CD4-positive, CD25-positive, alpha-beta regulatory T cell (primary cell): ENCODE results near the gene GSTK1. TPM values are rescaled to one million over a fixed set of nuclear protein-coding genes. Genes with fewer than 3 reads are reported as not detected.

Experiments
- ATAC-seq, 2 donors: fragments of 150-1000 bp; cut with Tn5 transposase; one replicate each; pipeline ENCODE4 v1.10.0; 2021; ENCODE audit warnings: low read depth in 2 of 2, moderate number of reproducible peaks in 2 of 2, moderate library complexity in 1 of 2
- DNase-seq, 3 donors: peaks; one replicate each; pipeline versions ENCODE4 v3.0.0 to v3.0.0-alpha.2; 2012 to 2022; ENCODE audit warnings: mixed read lengths in 1 of 3
- H3K27ac ChIP-seq: one replicate; pipeline ENCODE4 v1.7.0; 2013; ENCODE audit warnings: mild to moderate bottlenecking, low read length; ENCODE audit not compliant: insufficient read depth, poor library complexity, severe bottlenecking
- H3K27me3 ChIP-seq: one replicate; pipeline ENCODE4 v1.7.0; 2013; ENCODE audit warnings: low read length; ENCODE audit not compliant: control insufficient read depth, insufficient read depth
- H3K36me3 ChIP-seq: one replicate; pipeline ENCODE4 v1.7.0; 2013; ENCODE audit warnings: mild to moderate bottlenecking, low read length, moderate library complexity; ENCODE audit not compliant: control insufficient read depth, insufficient read depth
- H3K4me1 ChIP-seq: 2 replicates; pipeline ENCODE4 v1.7.0; 2013; ENCODE audit warnings: mild to moderate bottlenecking, low read length; ENCODE audit not compliant: insufficient read depth, control insufficient read depth, poor library complexity, severe bottlenecking
- H3K4me3 ChIP-seq: one replicate; pipeline ENCODE4 v1.7.0; 2013; ENCODE audit warnings: low read depth, mild to moderate bottlenecking, low read length, moderate library complexity
- H3K9me3 ChIP-seq, 2 experiments: 1 replicate in 1 of 2; 2 replicates in 1 of 2; pipeline ENCODE4 v1.7.0; 2013; ENCODE audit warnings: low read length in 2 of 2, mild to moderate bottlenecking in 1 of 2, moderate library complexity in 1 of 2; ENCODE audit not compliant: control insufficient read depth in 2 of 2
- H3K27ac Mint-ChIP-seq, 3 donors: one replicate each; pipeline ENCODE4 v1.8.0; 2020 to 2022; ENCODE audit warnings: mild to moderate bottlenecking in 3 of 3, mixed read lengths in 3 of 3, moderate library complexity in 2 of 3
- H3K27me3 Mint-ChIP-seq: one replicate; pipeline ENCODE4 v1.8.0; 2022; ENCODE audit warnings: mild to moderate bottlenecking, mixed read lengths
- H3K36me3 Mint-ChIP-seq: one replicate; pipeline ENCODE4 v1.8.0; 2020; ENCODE audit warnings: mixed read lengths
- H3K4me1 Mint-ChIP-seq, 4 donors: one replicate each; pipeline ENCODE4 v1.8.0; 2020 to 2022; ENCODE audit warnings: mixed read lengths in 4 of 4, mild to moderate bottlenecking in 1 of 4
- H3K4me3 Mint-ChIP-seq, 4 donors: one replicate each; pipeline ENCODE4 v1.8.0; 2020 to 2022; ENCODE audit warnings: mild to moderate bottlenecking in 4 of 4, mixed read lengths in 4 of 4, moderate library complexity in 3 of 4
- H3K9me3 Mint-ChIP-seq, 7 donors: one replicate each; pipeline ENCODE4 v1.8.0; 2020 to 2022; ENCODE audit warnings: mixed read lengths in 7 of 7, mild to moderate bottlenecking in 3 of 7, moderate library complexity in 2 of 7
- polyA plus RNA-seq, 4 donors: library from polyadenylated mRNA; unstranded; fragments of 300-500 nt; fragmentation: Illumina TruSeq; gene quantifications; one replicate each; pipeline ENCODE4 v1.2.3, GENCODE V29; 2021
- total RNA-seq: library from RNA; stranded (reverse); gene quantifications from one replicate; pipeline ENCODE4 v1.2.3, GENCODE V29; 2022

GSTK1 gene
- total and polyA plus RNA-seq, 5 donors from 2014 or later = 475 to 845 (median 697) TPM

DNA sequence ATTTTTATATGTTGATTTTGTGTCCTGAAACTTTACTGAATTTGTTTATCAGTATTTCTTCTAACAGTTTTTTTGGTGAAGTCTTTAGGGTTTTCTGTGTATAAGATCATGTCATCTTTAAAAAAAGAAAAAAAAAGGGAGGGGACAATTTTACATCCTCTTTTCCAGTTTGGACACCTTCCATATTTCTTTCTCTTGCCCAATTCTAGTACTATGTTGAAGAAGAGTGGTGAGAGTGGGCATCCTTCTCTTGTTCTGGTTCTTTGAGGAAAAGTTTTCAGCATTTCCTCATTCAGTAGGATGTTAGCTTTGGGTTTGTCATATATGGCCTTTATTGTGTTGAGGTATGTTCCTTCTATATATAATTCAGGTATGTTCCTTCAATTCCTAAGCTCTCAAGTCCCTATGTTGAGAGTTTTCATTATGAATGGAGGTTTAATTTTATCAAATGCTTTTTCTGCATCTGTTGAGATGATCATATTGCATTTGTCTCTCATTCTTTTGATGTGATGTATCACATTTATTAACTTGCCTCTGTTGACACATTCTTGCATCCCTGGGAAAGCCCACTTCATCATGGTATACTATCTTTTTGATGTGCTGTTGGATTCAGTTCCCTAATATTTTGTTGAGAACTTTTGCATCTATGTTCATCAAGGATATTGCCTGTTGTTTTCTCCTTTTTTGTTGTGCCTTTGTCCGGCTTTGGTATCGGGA lies 29.3 kb upstream of the GSTK1 start:
- peaks cover 0 to 21% (median 7%) of the 10 kb centered on the region in 7 donors for H3K9me3 Mint-ChIP-seq
- ATAC-seq = no peak
- Histone ChIP-seq H3K36me3 (no peaks in the 10 kb centered on the region), H3K27ac (no peak overlapping the region), H3K4me3 (no peak overlapping the region), H3K4me1 (no peaks in the 10 kb centered on the region), H3K9me3 (peaks cover 20% of the 10 kb centered on the region in 2 experiments), H3K27me3 (peaks cover 10% of the 10 kb centered on the region)
- no peaks in the 10 kb centered on the region for H3K4me1 Mint-ChIP-seq
- H3K27ac Mint-ChIP-seq = no peak overlapping the region
- H3K36me3 Mint-ChIP-seq = peaks cover 8% of the 10 kb centered on the region
- peaks cover 58% of the 10 kb centered on the region for H3K27me3 Mint-ChIP-seq
- no peak overlapping the region for H3K4me3 Mint-ChIP-seq
- no peak for DNase-seq

DNA sequence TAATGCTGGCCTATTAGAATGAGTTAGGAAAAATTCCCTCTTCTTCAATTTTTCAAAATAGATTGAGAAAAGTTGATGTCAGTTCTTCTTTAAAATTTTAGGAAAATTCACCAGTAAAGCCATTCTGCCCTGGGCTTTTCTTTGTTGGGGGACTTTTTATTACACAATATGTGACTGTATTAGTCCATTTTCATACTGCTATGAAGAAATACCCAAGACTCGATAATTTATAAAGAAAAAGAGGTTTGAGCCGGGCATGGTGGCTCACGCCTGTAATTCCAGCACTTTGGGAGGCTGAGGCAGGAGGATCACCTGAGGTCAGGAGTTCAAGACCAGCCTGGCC lies 28.7 kb upstream of the GSTK1 start:
- DNase-seq (no peak), ATAC-seq (no peak)
- H3K36me3 ChIP-seq = no peaks in the 10 kb centered on the region
- peaks cover 62% of the 10 kb centered on the region for H3K27me3 Mint-ChIP-seq
- peaks cover 10% of the 10 kb centered on the region for H3K27me3 ChIP-seq
- no peak overlapping the region for H3K4me3 Mint-ChIP-seq
- peaks cover 8% of the 10 kb centered on the region for H3K36me3 Mint-ChIP-seq
- peaks cover 20% of the 10 kb centered on the region in 2 experiments for H3K9me3 ChIP-seq
- H3K9me3 Mint-ChIP-seq = peaks cover 0 to 21% (median 7%) of the 10 kb centered on the region in 7 donors
- H3K4me3 ChIP-seq = no peak overlapping the region
- H3K27ac Mint-ChIP-seq = no peak overlapping the region
- H3K4me1 ChIP-seq = no peaks in the 10 kb centered on the region
- H3K27ac ChIP-seq = no peak overlapping the region
- H3K4me1 Mint-ChIP-seq = no peaks in the 10 kb centered on the region

DNA sequence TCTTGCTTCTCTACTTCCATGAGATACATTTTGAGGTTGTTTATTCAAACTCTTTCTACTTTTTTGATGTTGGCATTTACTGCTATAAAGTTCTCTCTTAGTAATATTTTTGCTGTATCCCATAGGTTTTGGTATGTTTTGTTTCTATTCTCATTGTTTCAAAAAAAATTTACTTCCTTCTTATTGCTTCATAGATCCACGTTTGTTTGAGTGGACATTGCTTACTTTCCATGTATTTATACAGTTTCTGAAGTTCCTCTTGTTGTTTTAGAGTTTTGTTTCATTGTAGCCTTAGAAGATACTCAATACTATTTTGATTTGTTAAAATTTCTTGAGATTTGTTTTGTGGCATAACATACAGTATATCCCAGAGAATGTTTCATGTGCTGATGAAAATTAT lies 27.7 kb upstream of the GSTK1 start:
- H3K4me3 Mint-ChIP-seq = no peak overlapping the region
- Histone ChIP-seq H3K9me3 (peaks cover 20% of the 10 kb centered on the region in 2 experiments), H3K27ac (no peak overlapping the region), H3K27me3 (peaks cover 10% of the 10 kb centered on the region), H3K4me3 (no peak overlapping the region), H3K4me1 (no peaks in the 10 kb centered on the region), H3K36me3 (no peaks in the 10 kb centered on the region)
- DNase-seq (no peak), ATAC-seq (no peak)
- H3K27me3 Mint-ChIP-seq = peaks cover 66% of the 10 kb centered on the region
- peaks cover under 1 to 3% (median 2%) of the 10 kb centered on the region in 4 donors for H3K4me1 Mint-ChIP-seq
- H3K27ac Mint-ChIP-seq = no peak overlapping the region
- peaks cover 0 to 21% (median 7%) of the 10 kb centered on the region in 7 donors for H3K9me3 Mint-ChIP-seq
- H3K36me3 Mint-ChIP-seq = peaks cover 8% of the 10 kb centered on the region

DNA sequence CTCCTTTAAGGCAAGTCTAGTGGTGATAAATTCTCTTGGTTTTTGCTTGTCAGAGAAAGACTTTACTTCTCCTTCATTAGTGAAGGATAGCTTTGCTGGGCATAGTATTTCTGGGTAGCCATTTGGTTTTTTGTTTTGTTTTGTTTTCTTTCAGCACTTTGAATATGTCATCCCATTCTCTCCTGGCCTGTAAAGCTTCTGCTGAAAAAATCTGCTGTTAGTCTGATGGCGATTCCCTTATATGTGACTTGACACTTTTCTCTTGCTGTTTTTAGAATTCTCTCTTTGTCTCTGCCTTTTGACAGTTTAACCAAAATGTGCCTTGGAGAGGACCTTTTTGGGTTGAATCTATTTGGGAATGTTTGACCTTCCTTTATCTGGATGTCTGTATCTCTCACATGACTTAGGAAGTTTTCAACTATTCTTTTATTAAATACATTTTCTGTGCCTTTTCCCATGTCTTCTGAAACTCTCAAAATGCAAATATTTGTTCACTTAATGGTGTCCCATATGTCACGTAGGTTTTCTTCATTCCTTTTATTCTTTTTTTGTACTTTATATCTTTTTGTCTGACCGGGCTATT lies 26.7 kb upstream of the GSTK1 start:
- H3K27me3 ChIP-seq = peaks cover 10% of the 10 kb centered on the region
- no peak overlapping the region for H3K27ac ChIP-seq
- peaks cover 20% of the 10 kb centered on the region in 2 experiments for H3K9me3 ChIP-seq
- Mint-ChIP-seq H3K36me3 (peaks cover 8% of the 10 kb centered on the region), H3K27me3 (peaks cover 68% of the 10 kb centered on the region), H3K4me3 (no peak overlapping the region), H3K4me1 (peaks cover 4 to 8% (median 7%) of the 10 kb centered on the region in 4 donors), H3K27ac (peak overlapping the region in 1 of 3 donors; percentile 33), H3K9me3 (peaks cover 0 to 21% (median 7%) of the 10 kb centered on the region in 7 donors)
- no peak overlapping the region for H3K4me3 ChIP-seq
- no peak for ATAC-seq
- DNase-seq = no peak
- H3K36me3 ChIP-seq = no peaks in the 10 kb centered on the region
- H3K4me1 ChIP-seq = peaks cover 3% of the 10 kb centered on the region

DNA sequence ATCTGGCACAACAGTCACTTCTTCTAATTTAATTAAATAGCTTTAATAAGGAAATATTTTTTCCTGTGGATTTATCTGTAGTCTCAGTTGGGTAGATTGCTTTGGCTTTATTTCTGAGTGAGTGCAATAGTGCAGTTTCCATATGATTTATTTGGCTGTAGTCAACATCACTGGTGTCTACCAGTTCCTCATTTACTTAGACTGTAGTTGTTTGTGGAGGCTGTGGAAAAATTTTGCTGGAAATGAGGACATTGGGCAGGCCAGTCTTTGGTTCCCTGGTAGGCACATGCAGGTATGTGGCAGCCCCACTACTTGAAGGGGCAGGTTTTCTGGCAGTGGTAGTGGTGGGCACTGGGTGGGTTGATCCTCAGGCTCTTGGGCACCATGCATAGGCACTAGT lies 25.9 kb upstream of the GSTK1 start:
- peaks cover 0 to 21% (median 7%) of the 10 kb centered on the region in 7 donors for H3K9me3 Mint-ChIP-seq
- no peak overlapping the region for H3K27ac ChIP-seq
- peaks cover 10% of the 10 kb centered on the region for H3K27me3 ChIP-seq
- no peak overlapping the region for H3K27ac Mint-ChIP-seq
- no peak overlapping the region for H3K4me3 Mint-ChIP-seq
- no peaks in the 10 kb centered on the region for H3K36me3 ChIP-seq
- H3K4me1 Mint-ChIP-seq = peaks cover 7 to 12% (median 8%) of the 10 kb centered on the region in 4 donors
- H3K4me1 ChIP-seq = peaks cover 3% of the 10 kb centered on the region
- H3K27me3 Mint-ChIP-seq = peaks cover 68% of the 10 kb centered on the region
- peaks cover 20% of the 10 kb centered on the region in 2 experiments for H3K9me3 ChIP-seq
- peaks cover 8% of the 10 kb centered on the region for H3K36me3 Mint-ChIP-seq
- DNase-seq = no peak
- ATAC-seq = no peak
- H3K4me3 ChIP-seq = no peak overlapping the region

DNA sequence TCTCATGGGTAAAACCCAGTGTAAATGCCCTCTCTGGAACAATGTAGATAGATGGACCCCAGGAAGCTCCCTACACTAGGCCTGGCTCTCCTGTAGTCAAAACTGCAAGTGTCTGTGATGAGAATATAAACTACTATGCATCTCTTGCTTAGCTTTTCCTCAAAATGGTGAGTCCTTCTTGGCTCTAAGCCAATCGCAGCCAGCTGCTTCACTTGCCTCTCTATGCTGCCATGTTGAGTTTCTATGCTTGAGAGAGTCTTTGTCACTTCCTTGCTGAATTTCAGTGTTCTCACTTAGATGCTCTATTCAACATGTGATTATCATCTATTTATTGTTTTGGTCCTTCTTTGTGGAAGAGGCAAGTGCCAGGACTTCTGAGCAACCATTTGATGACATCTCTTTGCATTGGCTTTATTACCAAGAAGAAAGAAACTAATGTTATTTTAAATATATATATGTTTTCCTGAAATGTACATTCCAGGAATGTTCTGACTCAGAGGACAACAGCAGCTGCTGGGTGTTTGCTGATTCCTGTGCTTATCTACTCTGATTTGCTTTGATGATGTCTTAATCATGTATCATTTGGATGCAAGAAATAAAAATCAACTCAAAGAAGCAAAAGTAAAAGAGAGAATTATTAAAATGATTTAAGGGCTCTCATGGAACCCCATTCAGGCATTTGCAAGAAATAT lies 24.8 kb upstream of the GSTK1 start:
- Mint-ChIP-seq H3K36me3 (peaks cover 8% of the 10 kb centered on the region), H3K4me1 (peaks cover 9 to 14% (median 11%) of the 10 kb centered on the region in 4 donors), H3K9me3 (peaks cover 0 to 21% (median 7%) of the 10 kb centered on the region in 7 donors), H3K27me3 (peaks cover 58% of the 10 kb centered on the region), H3K27ac (no peak overlapping the region), H3K4me3 (no peak overlapping the region)
- Histone ChIP-seq H3K36me3 (no peaks in the 10 kb centered on the region), H3K4me1 (peaks cover 3% of the 10 kb centered on the region), H3K4me3 (no peak overlapping the region), H3K9me3 (peaks cover 20% of the 10 kb centered on the region in 2 experiments), H3K27ac (no peak overlapping the region), H3K27me3 (peaks cover 8% of the 10 kb centered on the region)
- DNase-seq (no peak), ATAC-seq (no peak)

DNA sequence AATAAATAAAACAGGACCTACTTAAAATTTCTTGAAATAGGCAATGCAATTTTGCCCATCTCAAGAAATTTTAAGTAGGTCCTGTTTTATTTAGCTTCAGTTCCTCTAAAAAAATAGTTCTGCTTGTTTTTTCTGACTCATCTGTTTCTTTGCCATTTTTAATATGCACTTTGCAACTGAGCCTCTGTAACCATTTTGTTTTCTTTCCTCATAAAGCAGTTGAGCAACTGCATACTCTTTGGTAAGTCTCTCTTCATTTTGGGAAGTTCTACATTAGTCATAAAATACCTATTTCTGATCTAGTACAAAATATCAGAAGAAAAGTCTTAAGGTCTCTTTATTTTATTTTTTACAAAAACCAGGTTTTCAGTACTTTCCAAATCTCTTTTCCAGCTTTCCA lies 23.4 kb upstream of the GSTK1 start:
- Mint-ChIP-seq H3K36me3 (peaks cover 8% of the 10 kb centered on the region), H3K4me3 (no peak overlapping the region), H3K9me3 (peaks cover 0 to 21% (median 7%) of the 10 kb centered on the region in 7 donors), H3K4me1 (peaks cover 9 to 26% (median 24%) of the 10 kb centered on the region in 4 donors), H3K27ac (no peak overlapping the region), H3K27me3 (peaks cover 44% of the 10 kb centered on the region)
- Histone ChIP-seq H3K36me3 (no peaks in the 10 kb centered on the region), H3K4me3 (no peak overlapping the region), H3K9me3 (peaks cover 20% of the 10 kb centered on the region in 2 experiments), H3K4me1 (peaks cover 11% of the 10 kb centered on the region), H3K27ac (no peak overlapping the region), H3K27me3 (peaks cover 8% of the 10 kb centered on the region)
- DNase-seq = no peak
- ATAC-seq = no peak
